HG02763 (cell line): ENCODE data around the gene HINT1.
"Not testable (repeated sequence)": the region's sequence is repeated elsewhere in the genome, so short reads cannot be mapped to it uniquely, and the experiment has no call there.

Experiments
- ATAC-seq: cut with Tn5 transposase; IDR thresholded peaks from one replicate; pipeline ENCODE4 v1.9.1; 2021; ENCODE audit warnings: mild to moderate bottlenecking, moderate library complexity; ENCODE audit not compliant: unreplicated experiment

Gene HINT1

GRCh38 chr5:131171276-131171810 lies 6.3 kb upstream of the HINT1 start:
- ATAC-seq: no peak

GRCh38 chr5:131170540-131171275 lies 5.7 kb upstream of the HINT1 start, which contains the start of gene LYRM7:
LYRM7 (plus strand) TSS chr5:131170944; CDS start chr5:131171021, 77 bp downstream.
- peak; percentile 97 for ATAC-seq

DNA sequence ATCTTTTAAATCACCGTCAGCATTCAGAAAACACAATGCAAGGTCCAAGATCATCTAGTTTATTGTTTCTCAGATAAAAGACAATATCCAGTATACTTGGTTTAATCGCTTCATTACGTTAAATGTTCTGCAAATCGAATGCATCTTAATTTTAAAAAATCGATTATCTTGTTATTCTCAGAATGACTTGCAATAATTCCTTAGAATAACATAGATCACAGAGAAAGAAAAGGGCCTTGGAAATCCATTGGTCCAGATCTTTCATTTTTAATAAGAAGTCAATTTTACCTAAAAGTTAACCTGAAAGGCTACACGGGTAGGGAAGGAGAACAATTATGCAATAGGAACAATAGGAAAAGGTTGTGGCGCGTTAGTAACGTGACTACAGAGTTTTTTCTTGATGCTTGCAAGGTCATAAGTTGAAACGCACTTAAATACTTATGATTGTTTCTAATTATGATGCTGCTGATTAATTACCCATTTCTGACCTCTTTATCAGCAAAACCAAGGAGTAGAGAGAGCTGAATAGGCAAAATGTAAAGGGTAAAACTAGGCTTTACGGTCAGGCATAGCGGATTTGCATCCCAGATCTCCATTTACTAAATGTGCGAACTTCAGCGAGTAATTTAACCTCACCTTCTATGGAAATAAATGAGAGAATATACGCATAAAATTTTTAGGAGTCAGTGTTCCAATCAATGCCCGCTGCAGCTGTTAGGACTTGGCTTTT lies 4.9 kb upstream of the HINT1 start:
- no peak for ATAC-seq

DNA sequence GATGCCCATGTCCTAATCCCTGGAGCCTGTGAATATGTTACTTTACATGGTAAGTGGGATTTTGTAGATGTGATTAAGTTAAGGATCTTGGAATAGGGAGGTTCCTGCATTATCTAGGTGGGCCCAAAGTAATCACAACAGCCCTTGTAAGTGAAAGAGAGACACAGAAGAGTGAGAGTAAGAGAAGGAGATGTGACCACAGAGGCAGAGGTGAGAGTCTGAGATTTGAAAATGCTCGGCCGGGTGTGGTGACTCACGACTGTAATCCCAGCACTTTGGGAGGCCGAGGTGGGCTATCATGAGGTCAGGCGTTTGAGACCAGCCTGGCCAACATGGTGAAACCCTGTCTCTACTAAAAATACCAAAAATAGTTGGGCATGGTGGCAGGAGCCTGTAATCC lies 2.6 kb upstream of the HINT1 start:
- ATAC-seq: no peak

DNA sequence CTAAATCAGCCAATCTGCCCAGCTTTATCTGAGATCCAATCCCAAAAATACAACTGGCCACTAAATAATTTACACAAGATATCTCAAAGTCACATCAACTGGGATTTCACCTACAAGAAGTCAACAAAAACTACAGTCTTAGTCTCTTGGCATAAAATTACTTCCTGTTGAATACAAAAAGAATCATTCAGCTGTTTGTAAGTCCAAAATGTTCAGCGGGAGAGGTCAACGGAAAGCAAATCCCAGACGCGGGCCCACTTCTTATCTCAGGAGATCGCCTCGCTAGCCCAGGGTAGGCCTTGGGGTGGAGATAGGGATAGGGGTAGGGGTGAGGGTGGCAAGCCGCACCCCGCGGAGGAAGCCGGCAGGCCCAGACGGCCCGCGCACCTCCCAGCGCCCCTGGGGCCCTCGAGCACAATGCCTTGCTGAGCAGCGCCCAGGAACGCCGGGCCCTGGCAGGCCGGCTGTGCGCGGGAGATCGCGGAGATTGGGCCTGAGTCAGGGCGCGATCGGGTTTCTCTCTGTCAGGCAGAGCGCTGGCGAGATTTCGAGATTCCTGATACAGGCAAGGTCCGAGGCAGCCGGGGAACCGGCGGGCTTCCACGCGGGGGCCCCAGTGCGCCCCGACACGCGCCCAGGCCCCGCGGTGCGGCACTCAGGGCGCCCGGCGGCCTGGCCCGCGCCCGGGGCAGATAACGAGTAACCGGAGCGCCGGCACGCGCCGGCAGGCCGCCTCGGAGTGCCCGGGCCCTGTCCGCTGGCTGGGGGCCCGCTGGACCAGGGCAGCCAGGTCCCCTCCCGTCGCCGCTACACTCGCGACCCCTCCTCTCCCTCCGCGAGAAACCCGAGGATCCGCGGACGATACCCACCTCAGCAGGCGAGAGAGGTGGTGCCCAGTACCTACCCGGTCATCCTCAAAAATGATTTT lies 601 bp downstream of the HINT1 start:
- peak; percentile 70 for ATAC-seq

- ATAC-seq: no peak
These were observed 1.6 kb downstream of the HINT1 start for GRCh38 chr5:131163276-131164119.

GRCh38 chr5:131160134-131160533 lies 4.9 kb downstream of the HINT1 start:
- no peak for ATAC-seq

DNA sequence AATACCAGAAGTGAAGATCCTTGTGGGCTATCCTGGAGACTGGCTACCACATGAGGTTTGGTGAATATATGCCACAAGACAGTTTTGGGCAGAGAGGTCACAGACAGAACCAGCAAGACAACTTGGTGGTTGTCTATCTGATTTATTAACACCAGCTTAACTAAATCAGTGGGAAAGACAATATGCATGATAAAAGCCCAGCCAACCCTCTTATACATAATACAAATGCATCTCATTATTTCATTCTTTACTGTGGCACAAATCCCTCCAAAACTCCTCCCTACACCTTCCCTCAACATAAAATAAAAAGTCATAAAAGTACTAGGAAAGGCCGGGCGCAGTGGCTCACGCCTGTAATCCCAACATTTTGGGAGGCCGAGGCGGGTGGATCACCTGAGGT lies 8.1 kb downstream of the HINT1 start:
- ATAC-seq: no peak

DNA sequence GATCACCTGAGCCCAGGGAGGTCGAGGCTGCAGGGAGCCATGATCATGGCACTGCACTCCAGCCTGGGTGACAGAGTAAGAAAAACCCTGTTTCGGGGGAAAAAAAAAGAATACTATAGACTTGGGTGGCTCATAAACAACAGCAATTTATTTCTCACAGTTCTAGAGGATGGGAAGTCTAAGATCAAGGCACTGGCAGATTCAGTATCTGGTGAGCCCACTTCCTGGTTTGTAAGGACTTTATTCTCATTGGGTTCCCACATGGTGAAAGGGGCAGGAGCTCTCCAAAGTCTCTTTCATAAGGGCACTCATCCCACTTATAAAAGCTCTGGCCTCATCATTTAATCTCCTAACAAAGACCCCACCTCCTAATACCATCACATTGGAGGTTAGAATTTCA lies 8.7 kb downstream of the HINT1 start:
- ATAC-seq: no peak

DNA sequence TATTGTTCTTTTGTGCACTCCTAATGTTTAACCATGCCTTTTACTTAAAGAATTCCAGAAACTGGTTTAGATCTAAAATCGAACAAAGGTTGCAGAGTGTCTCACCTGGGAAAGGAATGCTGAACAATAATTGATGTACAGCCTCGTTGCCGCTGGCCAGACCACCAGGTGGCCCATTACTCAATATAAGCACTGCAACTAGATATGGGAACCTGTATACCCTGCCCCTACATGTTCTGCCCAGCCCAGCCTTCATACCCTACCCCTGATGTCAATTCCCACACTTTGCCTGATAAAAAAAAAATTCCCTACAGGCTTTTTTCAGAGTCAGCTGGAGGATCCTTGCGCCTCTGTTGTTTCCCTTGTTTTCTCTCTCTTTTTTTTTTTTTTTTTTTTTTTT lies 13.8 kb downstream of the HINT1 start:
- ATAC-seq: no peak

DNA sequence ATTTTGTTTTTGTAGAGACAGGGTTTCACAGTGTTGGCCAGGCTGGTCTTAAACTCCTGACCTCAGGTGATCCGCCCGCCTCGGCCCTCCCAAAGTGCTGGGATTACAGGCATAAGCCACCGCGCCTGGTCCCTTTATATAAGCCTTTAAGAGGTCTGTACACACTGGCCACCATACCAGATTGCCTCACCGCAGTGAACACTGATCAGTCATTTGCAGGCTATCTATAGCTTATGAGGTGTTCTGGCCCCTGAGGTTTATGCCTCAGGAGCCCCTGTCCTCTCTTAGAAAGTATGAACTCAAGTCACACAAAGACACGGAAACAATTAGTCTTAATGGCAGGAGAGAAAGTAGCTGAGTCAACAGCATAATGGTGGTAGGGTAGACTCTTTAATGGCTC lies 14.6 kb downstream of the HINT1 start:
- no peak for ATAC-seq

DNA sequence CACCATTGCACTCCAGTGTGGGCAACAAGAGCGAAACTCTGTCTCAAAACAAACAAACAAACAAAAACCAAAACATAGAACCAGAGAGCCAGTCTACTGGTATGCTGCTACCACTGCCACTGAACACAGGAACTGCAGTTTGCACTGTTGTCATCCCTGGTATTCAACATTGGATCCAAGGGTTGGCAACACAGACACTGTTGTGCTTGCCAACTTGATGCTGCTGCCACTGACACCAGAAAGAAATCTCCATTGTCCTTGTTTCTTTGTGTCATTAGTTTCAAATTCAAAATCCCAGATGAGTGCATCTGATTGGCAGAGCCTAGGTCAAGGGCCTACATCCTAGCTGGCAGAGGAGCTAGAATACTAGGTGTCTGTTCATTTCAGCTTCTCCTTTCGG lies 16.2 kb downstream of the HINT1 start:
- ATAC-seq: no peak

- no peak for ATAC-seq
These were observed 17.8 kb downstream of the HINT1 start for GRCh38 chr5:131147258-131147657.

DNA sequence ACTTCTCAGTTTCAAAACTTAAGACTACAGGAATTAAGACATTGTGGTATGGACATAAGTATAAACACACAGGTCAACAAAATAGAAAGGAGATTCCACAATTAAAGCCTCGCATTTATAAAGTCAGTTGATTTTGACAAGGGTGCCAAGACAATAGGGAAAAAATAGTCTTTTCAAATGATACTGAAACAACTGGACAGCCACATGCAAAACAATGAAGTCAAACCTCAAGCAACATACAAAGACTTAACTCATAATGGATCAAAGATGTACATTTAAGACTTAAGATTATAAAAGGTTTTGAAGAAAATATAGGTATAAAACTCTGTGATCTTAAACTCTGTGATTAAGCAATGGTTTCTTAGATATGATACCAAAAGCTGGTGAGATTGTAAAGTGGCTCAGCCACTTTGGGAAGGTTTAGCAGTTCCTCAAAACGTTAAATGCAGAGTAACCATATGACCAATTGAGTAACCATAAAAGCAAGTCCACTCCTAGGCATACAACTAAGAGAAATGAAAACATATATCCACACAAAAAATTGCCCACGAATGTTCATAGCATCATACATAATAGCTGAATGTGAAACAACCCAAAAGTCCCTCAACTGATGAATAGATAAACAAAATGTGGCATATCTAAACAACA lies 22.0 kb downstream of the HINT1 start:
- no peak for ATAC-seq

DNA sequence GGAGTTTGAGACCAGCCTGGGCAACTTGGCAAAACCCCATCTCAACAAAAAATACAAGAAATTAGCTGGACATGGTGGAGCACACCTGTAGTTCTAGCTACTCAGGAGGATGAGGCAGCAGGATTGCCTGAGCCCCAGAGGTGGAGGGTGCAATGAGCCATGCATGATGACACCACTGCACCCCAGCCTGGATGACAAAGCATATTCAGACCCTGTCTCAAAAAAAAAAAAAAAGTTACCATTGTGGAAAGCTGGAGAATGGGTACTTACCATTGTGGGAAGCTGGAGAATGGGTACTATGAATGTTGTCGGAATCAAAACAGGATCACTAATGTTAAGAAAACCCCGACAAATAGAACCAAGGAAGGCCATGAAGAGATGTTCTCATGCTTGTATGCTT lies 25.7 kb downstream of the HINT1 start:
- no peak for ATAC-seq

GRCh38 chr5:131138406-131138805 lies 26.6 kb downstream of the HINT1 start:
- not testable (repeated sequence) for ATAC-seq

- not testable (repeated sequence) for ATAC-seq
These were observed 32.0 kb downstream of the HINT1 start for GRCh38 chr5:131133091-131133490.

- ATAC-seq: no peak
These were observed 35.8 kb downstream of the HINT1 start for GRCh38 chr5:131129306-131129705.

DNA sequence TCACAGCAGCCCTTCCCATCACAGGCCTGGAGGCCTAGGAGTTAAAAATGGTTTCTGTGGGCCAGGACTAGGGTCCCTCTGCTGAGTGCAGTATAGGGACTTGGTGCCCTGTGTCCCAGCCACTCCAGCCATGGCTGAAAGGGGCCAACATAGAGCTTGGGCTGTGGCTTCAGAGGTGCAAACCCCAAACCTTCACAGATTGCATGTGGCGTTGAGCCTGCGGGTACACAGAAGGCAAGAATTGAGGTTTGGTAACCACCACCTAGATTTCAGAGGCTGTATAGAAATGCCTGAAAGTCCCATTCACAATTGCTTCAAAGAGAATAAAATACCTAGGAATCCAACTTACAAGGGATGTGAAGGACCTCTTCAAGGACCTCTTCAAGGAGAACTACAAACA lies 37.8 kb downstream of the HINT1 start:
- ATAC-seq: not testable (repeated sequence)

DNA sequence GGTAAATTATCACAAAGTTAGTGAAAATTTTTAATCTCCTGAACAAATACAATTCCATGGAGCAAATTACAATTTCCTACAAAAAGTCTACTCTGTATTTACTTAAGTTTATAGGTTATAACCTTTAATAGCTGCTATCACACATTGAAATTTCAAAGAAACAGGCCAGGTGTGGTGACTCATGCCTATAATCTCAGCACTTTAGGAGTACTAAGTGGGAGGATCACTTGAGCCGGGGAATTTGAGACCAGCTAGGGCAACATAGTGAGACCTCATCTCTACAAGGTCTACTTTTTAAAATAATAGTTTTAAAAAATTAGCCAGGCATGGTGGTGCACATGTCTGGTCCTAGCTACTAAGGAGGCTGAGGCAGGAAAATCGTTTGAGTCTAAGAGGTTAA lies 50.3 kb downstream of the HINT1 start:
- no peak for ATAC-seq
